HepG2 (cell line): Measurements from ENCODE around the gene CATSPERE. TPM values are rescaled to one million over a fixed set of nuclear protein-coding genes. Genes with fewer than 3 reads are reported as not detected.
A peak's percentile ranks its signal among the peaks of the same experiment; 100 is the strongest.

Source experiments
- ATF1 ChIP-seq: IDR thresholded peaks from 2 replicates; pipeline ENCODE4 v1.6.1; 2016; ENCODE audit warnings: mild to moderate bottlenecking, control low read depth
- CEBPB ChIP-seq: IDR thresholded peaks from 2 replicates; pipeline ENCODE4 v1.6.1; 2011; ENCODE audit warnings: low read depth, low read length, improper control_type of control experiment, borderline replicate concordance
- GATA4 ChIP-seq: sonication (generic); IDR thresholded peaks from 2 replicates; pipeline ENCODE4 v1.6.1; 2016; ENCODE audit warnings: antibody characterized with exemption, low read depth, borderline replicate concordance
- KDM6A ChIP-seq: IDR thresholded peaks from 2 replicates; pipeline ENCODE4 v1.6.1; 2016; ENCODE audit warnings: low read depth
- SMARCE1 ChIP-seq: fragments of 450-650 bp; IDR thresholded peaks from 2 replicates; pipeline ENCODE4 v1.6.1; 2017; ENCODE audit warnings: borderline replicate concordance
- ZFP62 ChIP-seq: sonication (generic); formaldehyde crosslinking; IDR thresholded peaks from 2 replicates; pipeline ENCODE4 v1.4.0; 2020; ENCODE audit warnings: missing genetic modification reagents
- ZNF207 ChIP-seq: fragments of 450-650 bp; IDR thresholded peaks from 2 replicates; pipeline ENCODE4 v1.6.1; 2016; ENCODE audit warnings: antibody characterized with exemption, borderline replicate concordance
- ZNF331 ChIP-seq: sonication (generic); formaldehyde crosslinking; IDR thresholded peaks from 2 replicates; pipeline ENCODE4 v1.4.0; 2020; ENCODE audit warnings: missing genetic modification reagents
- ZNF776 ChIP-seq: sonication (generic); formaldehyde crosslinking; IDR thresholded peaks from 2 replicates; pipeline ENCODE4 v1.4.0; 2020; ENCODE audit warnings: mild to moderate bottlenecking, missing genetic modification reagents
- ZSCAN25 ChIP-seq: sonication (generic); formaldehyde crosslinking; IDR thresholded peaks from 2 replicates; pipeline ENCODE4 v1.8.0; 2022; ENCODE audit warnings: mild to moderate bottlenecking, missing genetic modification reagents
- polyA plus RNA-seq, 8 experiments: library from polyadenylated mRNA; depleted of rRNA in 3 of 8; stranded (reverse) in 7 of 8; unstranded in 1 of 8; fragments of >200 nt; fragmentation: Illumina TruSeq in 4 of 8; extraction: Trizol in 4 of 8; gene quantifications; 2 replicates each; pipeline versions ENCODE4 v1.2.1 to v1.2.3, GENCODE V29; 2011 to 2016; ENCODE audit warnings: low read depth in 4 of 8, missing spikeins in 1 of 8, mixed read lengths in 1 of 8; ENCODE audit not compliant: insufficient read depth in 1 of 8
- total RNA-seq, 5 experiments: library from RNA; depleted of rRNA; stranded (reverse); fragments of >200 nt; fragmentation: Illumina TruSeq; extraction: Trizol; gene quantifications; 2 replicates each; pipeline ENCODE4 v1.2.3, GENCODE V29; 2016; ENCODE audit warnings: low read depth in 1 of 5
- TF ChIP-seq, protein P1 (sequence below), 2 experiments: IDR thresholded peaks; 2 replicates each; pipeline ENCODE4 v1.6.1; 2011 to 2012; ENCODE audit warnings: low read length in 2 of 2, borderline replicate concordance in 1 of 2, low read depth in 1 of 2, mild to moderate bottlenecking in 1 of 2, moderate library complexity in 1 of 2
- TF ChIP-seq, protein P2 (sequence below): sonication (generic); formaldehyde crosslinking; IDR thresholded peaks from 2 replicates; pipeline ENCODE4 v1.5.1; 2020; ENCODE audit warnings: missing genetic modification reagents, mild to moderate bottlenecking, borderline replicate concordance
- TF ChIP-seq, protein P3 (sequence below): sonication (generic); formaldehyde crosslinking; IDR thresholded peaks from 2 replicates; pipeline ENCODE4 v1.5.0; 2020; ENCODE audit warnings: missing genetic modification reagents, mild to moderate bottlenecking, borderline replicate concordance
- TF ChIP-seq, protein P4 (sequence below): sonication (generic); formaldehyde crosslinking; conservative IDR thresholded peaks from 2 replicates; pipeline ENCODE4 v1.4.0; 2020; ENCODE audit warnings: mild to moderate bottlenecking, missing genetic modification reagents, moderate library complexity
- TF ChIP-seq, protein P5 (sequence below): IDR thresholded peaks from 2 replicates; pipeline ENCODE4 v1.6.1; 2016; ENCODE audit warnings: missing compliant biosample characterization, missing genetic modification reagents, borderline replicate concordance

Gene CATSPERE
- total and polyA plus RNA-seq, 2 of the 13 experiments (the other 11 are each of a cell fraction or from before 2014, with no cell fraction given) = 0.34 to 0.51 TPM

DNA sequence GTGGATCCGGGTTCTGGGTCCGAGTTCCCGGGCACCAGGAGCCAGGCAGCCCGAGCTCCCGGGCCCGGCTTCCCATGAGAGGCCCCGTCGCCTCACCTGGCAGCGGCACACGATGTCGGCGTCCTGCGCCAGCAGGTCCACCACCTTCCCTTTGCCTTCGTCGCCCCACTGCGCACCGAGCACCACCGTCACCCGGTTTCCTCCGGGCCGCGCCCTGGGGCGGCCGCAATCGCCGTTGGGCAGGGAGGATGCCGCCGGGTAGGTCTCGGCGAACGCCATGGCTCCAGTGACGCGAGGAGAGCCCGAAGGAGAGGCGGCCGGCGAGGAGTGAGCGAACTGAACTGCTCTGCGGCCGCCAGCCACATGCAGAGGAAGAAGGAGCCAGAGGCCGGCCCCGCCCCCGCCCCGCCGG lies 9.5 kb upstream of the CATSPERE start, which contains the start of gene ADSS2 (continued):
- TF ChIP-seq, protein P1, sequence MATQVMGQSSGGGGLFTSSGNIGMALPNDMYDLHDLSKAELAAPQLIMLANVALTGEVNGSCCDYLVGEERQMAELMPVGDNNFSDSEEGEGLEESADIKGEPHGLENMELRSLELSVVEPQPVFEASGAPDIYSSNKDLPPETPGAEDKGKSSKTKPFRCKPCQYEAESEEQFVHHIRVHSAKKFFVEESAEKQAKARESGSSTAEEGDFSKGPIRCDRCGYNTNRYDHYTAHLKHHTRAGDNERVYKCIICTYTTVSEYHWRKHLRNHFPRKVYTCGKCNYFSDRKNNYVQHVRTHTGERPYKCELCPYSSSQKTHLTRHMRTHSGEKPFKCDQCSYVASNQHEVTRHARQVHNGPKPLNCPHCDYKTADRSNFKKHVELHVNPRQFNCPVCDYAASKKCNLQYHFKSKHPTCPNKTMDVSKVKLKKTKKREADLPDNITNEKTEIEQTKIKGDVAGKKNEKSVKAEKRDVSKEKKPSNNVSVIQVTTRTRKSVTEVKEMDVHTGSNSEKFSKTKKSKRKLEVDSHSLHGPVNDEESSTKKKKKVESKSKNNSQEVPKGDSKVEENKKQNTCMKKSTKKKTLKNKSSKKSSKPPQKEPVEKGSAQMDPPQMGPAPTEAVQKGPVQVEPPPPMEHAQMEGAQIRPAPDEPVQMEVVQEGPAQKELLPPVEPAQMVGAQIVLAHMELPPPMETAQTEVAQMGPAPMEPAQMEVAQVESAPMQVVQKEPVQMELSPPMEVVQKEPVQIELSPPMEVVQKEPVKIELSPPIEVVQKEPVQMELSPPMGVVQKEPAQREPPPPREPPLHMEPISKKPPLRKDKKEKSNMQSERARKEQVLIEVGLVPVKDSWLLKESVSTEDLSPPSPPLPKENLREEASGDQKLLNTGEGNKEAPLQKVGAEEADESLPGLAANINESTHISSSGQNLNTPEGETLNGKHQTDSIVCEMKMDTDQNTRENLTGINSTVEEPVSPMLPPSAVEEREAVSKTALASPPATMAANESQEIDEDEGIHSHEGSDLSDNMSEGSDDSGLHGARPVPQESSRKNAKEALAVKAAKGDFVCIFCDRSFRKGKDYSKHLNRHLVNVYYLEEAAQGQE (IDR thresholded peaks at IDR 0.05; ENCODE audit: borderline replicate concordance in 1 of 2, low read depth in 1 of 2, low read length in 2 of 2) = no peak
- TF ChIP-seq GATA4 (no peak), ZNF207 (no peak), SMARCE1 (no peak), ZFP62 (CRISPR knock-in tag) (no peak), ZNF776 (CRISPR knock-in tag) (0 out of 2 replicates have a peak, but pooled peaks have one; percentile 56), KDM6A (CRISPR knock-in tag) (no peak), CEBPB (no peak), ZNF331 (CRISPR knock-in tag) (no peak; the same call in 1 of the 2 replicates), ZSCAN25 (CRISPR knock-in tag) (peak; percentile 23; the same call in 1 of the 2 replicates), ATF1 (CRISPR knock-in tag) (no peak)
- TF ChIP-seq, protein P2, sequence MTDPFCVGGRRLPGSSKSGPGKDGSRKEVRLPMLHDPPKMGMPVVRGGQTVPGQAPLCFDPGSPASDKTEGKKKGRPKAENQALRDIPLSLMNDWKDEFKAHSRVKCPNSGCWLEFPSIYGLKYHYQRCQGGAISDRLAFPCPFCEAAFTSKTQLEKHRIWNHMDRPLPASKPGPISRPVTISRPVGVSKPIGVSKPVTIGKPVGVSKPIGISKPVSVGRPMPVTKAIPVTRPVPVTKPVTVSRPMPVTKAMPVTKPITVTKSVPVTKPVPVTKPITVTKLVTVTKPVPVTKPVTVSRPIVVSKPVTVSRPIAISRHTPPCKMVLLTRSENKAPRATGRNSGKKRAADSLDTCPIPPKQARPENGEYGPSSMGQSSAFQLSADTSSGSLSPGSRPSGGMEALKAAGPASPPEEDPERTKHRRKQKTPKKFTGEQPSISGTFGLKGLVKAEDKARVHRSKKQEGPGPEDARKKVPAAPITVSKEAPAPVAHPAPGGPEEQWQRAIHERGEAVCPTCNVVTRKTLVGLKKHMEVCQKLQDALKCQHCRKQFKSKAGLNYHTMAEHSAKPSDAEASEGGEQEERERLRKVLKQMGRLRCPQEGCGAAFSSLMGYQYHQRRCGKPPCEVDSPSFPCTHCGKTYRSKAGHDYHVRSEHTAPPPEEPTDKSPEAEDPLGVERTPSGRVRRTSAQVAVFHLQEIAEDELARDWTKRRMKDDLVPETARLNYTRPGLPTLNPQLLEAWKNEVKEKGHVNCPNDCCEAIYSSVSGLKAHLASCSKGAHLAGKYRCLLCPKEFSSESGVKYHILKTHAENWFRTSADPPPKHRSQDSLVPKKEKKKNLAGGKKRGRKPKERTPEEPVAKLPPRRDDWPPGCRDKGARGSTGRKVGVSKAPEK (CRISPR knock-in tag) = no peak; the same call in 1 of the 2 replicates
- TF ChIP-seq, protein P3, sequence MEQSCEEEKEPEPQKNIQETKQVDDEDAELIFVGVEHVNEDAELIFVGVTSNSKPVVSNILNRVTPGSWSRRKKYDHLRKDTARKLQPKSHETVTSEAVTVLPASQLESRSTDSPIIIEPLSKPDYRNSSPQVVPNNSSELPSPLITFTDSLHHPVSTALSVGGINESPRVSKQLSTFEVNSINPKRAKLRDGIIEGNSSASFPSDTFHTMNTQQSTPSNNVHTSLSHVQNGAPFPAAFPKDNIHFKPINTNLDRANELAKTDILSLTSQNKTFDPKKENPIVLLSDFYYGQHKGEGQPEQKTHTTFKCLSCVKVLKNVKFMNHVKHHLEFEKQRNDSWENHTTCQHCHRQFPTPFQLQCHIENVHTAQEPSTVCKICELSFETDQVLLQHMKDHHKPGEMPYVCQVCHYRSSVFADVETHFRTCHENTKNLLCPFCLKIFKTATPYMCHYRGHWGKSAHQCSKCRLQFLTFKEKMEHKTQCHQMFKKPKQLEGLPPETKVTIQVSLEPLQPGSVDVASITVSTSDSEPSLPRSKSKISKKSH = 0 out of 2 replicates have a peak, but pooled peaks have one; percentile 21
- TF ChIP-seq, protein P4, sequence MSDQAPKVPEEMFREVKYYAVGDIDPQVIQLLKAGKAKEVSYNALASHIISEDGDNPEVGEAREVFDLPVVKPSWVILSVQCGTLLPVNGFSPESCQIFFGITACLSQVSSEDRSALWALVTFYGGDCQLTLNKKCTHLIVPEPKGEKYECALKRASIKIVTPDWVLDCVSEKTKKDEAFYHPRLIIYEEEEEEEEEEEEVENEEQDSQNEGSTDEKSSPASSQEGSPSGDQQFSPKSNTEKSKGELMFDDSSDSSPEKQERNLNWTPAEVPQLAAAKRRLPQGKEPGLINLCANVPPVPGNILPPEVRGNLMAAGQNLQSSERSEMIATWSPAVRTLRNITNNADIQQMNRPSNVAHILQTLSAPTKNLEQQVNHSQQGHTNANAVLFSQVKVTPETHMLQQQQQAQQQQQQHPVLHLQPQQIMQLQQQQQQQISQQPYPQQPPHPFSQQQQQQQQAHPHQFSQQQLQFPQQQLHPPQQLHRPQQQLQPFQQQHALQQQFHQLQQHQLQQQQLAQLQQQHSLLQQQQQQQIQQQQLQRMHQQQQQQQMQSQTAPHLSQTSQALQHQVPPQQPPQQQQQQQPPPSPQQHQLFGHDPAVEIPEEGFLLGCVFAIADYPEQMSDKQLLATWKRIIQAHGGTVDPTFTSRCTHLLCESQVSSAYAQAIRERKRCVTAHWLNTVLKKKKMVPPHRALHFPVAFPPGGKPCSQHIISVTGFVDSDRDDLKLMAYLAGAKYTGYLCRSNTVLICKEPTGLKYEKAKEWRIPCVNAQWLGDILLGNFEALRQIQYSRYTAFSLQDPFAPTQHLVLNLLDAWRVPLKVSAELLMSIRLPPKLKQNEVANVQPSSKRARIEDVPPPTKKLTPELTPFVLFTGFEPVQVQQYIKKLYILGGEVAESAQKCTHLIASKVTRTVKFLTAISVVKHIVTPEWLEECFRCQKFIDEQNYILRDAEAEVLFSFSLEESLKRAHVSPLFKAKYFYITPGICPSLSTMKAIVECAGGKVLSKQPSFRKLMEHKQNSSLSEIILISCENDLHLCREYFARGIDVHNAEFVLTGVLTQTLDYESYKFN (CRISPR knock-in tag) = no peak
- TF ChIP-seq, protein P5, sequence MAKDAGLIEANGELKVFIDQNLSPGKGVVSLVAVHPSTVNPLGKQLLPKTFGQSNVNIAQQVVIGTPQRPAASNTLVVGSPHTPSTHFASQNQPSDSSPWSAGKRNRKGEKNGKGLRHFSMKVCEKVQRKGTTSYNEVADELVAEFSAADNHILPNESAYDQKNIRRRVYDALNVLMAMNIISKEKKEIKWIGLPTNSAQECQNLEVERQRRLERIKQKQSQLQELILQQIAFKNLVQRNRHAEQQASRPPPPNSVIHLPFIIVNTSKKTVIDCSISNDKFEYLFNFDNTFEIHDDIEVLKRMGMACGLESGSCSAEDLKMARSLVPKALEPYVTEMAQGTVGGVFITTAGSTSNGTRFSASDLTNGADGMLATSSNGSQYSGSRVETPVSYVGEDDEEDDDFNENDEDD = no peak
